HG03280 (cell line): Measurements from ENCODE around the gene C1D.
"Not testable (repeated sequence)": the region's sequence is repeated elsewhere in the genome, so short reads cannot be mapped to it uniquely, and the experiment has no call there.

ENCODE experiments used
- ATAC-seq: cut with Tn5 transposase; IDR thresholded peaks from one replicate; pipeline ENCODE4 v1.9.1; 2021; ENCODE audit warnings: mild to moderate bottlenecking, moderate library complexity; ENCODE audit not compliant: unreplicated experiment

C1D gene

DNA sequence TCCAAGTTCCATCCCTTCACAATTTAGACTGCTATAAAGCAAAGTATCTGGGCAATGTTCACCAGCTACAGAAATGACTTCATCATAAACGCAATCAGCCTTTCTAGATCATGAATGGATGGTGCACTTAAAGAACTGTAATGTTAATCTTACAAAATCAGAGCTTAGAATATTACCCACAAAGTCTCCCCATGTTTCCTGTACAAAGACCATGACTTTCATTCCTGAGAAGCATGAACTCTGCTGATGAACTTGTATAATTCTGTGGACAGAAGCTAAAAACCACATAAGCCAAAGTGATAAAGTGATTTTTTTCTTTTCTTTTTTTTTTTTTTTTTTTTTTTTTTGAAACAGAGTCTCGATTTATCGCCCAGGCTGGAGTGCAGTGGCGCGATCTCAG is 53.3 kb downstream of the C1D start:
- no peak for ATAC-seq

DNA sequence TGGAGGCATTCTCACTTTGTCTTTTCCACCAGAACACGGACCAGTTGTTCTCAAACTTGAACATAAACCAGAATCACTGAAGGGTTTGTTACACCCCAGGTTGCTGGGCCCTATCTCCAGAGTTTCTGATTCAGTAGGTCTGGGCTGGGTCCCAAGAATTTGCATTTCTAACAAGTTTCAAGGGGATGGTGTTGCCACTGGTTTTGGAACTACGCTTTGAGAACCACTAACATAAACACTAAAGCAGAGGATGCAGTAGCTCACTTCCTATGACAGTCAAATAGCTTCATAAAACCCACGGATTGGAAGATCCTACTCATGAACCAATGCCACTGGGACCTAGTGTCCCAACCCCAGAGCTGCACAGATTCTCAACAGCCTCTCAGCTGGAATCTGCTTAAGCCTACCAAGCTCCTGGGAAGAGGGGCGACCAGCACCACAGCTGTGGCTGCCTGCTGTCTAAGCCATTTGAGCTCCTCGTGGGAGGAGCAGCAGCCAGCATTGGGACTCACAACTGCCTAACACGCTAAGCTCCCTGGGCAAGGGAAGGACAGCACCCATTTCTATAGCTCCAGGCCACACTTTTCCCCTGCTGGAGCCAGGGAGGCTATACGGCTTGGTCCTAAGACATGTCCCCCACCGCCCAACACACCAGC is 62.5 kb downstream of the C1D start:
- ATAC-seq, result no peak

DNA sequence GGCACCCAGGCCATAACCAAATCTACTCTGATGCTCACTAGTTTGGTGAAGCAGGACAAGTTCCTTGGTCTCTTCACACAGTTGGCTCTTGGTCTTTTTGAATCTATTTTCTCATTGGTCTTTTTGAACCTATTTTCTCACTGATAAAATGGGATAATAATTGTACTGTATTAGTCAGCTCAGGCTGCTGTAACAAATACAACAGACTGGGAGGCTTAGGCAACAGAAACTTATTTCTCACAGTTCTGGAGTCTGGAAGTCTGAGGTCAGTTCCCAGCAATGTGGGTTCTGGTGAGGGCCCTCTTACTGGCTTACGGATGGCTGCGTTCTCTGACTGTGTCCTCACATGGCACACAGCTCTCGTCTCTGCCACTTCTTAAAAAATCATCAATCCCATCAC is 63.5 kb downstream of the C1D start:
- no peak for ATAC-seq

DNA sequence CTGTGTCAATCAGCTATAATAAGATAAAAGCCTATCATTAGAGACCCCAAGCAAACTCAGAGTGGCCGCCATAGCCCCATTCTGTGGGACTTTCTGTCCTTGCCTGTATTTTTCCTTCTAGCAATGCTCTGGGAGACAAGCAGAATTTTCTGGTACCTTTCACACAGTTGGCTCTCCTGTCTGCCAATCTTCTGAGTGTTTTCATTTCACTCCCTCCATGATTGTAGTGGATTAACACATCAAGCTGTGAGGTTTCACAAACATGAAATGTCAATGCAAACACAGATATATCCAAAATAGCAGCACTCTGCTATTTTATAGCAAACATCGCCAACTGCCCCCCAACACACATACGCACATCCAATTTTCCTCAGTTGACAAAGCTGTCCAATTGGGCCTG is 64.9 kb downstream of the C1D start:
- ATAC-seq, result no peak

DNA sequence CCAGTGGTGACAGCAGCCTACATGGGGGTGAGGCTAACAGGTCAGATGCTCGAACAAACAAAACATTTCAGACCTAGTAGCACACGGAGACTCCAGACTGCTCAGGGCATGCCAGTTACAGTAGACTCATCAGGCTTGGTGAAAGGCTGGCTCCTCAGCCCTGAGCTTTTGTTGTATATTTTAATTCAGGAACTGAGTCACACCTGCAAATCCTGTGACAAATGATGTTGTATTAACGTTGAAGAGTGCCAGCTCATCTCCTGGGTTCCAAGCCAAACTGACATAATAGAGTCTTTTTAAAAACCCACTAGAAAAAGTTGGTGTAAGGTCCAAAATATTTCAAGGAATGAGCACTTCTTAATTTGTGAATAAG is 65.3 kb downstream of the C1D start:
- no peak for ATAC-seq

DNA sequence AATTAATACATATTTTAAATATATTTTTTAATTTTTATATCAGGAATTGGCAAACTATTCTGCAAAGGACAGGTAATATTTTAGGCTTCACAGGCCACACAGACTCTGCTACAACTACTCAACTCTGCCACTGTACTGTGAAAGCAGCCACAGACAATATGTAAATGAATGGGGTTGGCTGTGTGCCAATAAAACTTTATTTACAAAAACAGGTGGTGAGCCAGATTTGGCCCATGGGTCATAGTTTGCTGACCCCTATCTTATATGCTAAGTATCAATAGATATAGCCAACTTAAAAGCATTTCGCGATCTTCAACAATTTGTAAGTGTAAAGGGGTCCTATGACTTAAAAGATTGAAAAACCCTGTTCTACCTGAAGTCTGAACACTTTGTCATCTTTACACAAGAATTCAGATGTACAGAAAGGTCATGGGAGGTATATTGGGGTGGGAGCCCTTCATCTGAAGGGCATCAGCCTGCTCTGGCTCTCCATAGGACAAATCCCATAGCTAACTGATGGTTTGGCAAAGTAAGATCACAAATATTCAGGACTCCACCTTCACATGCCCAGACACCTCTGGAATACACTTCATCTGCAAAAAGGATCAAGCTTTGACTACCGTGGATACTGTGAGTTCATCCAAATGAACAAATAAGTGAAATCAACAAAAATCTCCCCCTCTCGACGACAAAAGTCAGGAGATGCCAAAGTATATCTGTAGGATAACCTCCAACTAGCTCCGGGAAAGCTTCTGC is 65.9 kb downstream of the C1D start:
- no peak for ATAC-seq

DNA sequence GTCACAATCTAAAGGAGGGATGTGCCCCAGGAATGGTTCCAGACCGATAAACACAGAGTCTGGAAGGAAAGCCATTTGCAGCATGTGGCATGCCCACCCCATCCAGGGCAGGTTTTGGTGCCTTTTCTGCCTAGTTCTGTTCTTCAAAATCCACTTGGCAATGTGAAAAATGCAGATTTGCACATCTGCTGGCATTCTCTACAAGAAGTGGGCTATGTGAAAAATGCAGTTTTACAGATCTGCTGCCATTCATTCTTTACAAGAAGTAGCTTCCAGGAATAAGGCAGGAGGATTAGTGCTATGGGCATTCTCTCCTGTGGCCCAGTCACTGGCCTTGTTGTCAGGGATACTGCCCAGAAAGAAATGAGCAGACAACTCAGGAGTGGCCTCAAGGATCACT is 68.1 kb downstream of the C1D start:
- no peak for ATAC-seq

DNA sequence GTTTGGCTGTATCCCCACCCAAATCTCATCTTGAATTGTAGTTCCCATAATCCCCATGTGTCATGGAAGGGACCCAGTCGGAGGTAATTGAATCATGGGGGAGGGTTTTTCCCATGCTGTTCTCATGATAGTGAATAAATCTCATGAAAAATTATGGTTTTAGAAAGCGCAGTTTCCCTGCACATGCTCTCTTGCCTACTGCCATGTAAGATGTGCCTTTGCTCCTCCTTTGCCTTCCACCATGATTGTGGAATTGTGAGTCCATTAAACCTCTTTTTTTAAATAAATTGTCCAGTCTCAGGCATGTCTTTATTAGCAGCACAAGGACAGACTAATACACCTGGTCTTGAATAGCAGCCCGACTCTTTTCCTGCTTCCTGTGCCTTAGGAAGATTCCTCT is 68.7 kb downstream of the C1D start:
- ATAC-seq, result not testable (repeated sequence)

DNA sequence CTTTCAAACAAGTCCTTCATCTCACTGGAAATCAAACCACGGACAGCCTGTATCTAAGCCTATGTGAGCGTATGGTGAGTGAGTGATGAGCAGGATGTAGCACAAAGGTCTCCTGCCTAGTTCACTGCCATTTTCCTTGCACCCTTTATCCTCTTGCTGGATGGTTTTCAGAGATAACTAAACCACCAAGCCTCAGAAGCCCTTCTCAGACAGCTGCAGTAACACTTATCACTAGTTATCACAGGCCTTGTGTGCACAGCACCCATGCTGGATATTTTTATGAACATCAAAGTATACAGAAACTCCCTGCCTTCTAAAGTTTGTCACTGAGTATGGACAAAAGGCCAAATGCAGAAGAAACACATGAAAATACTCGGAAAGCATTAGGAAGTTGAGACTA is 69.5 kb downstream of the C1D start:
- ATAC-seq, result no peak

DNA sequence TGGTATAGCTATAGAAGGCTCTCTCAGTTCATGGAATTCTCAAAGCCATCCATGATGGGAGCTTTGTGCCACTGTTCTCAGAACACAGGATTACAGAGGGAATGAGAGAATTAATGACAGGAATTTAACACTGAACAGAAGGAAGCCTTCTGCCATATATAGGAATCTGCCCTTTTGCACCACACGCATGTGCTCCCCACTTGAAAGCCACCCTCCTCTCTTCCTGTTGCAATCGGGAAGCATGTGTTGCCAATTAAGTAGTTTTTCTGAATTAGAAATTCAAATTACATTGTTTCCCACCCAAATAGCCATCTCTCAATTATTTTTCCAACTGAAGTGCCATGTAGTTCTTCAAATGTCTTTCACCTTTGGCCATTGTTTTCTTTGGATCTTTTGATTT is 71.3 kb downstream of the C1D start:
- no peak for ATAC-seq
